ENCODE results near the gene WNT9B.

WNT9B gene

GRCh38 chr17:46869975-46870803, 18.8 kb downstream of the WNT9B start:
- H3K4me3 ChIP-seq (ENCODE audit: low read length in 2 of 2), result no peak overlapping the region
- peaks cover 0 to 5% of the 10 kb centered on the region in 2 donors for H3K27me3 ChIP-seq (ENCODE audit: control insufficient read depth in 1 of 2, insufficient read depth in 2 of 2, low read length in 2 of 2)
- H3K27ac ChIP-seq (ENCODE audit: low read length), result no peak overlapping the region
- H3K36me3 ChIP-seq (ENCODE audit: control insufficient read depth in 2 of 2, insufficient read depth in 2 of 2, low read length in 2 of 2), result no peaks in the 10 kb centered on the region
- H3K9me3 ChIP-seq (ENCODE audit: control insufficient read depth in 2 of 2, low read length in 2 of 2), result no peaks in the 10 kb centered on the region
- no peaks in the 10 kb centered on the region for H3K4me1 ChIP-seq (ENCODE audit: control insufficient read depth, insufficient read depth, low read length)
- H3K9ac ChIP-seq (ENCODE audit: low read length in 2 of 2), result no peak overlapping the region

GRCh38 chr17:46872421-46872820, 21.0 kb downstream of the WNT9B start:
- no peak overlapping the region for H3K4me3 ChIP-seq (ENCODE audit: low read length in 2 of 2)
- H3K4me1 ChIP-seq (ENCODE audit: control insufficient read depth, insufficient read depth, low read length), result no peaks in the 10 kb centered on the region
- no peaks in the 10 kb centered on the region for H3K36me3 ChIP-seq (ENCODE audit: control insufficient read depth in 2 of 2, insufficient read depth in 2 of 2, low read length in 2 of 2)
- no peak overlapping the region for H3K27ac ChIP-seq (ENCODE audit: low read length)
- no peak overlapping the region for H3K9ac ChIP-seq (ENCODE audit: low read length in 2 of 2)
- no peaks in the 10 kb centered on the region for H3K9me3 ChIP-seq (ENCODE audit: control insufficient read depth in 2 of 2, low read length in 2 of 2)
- H3K27me3 ChIP-seq (ENCODE audit: control insufficient read depth in 1 of 2, insufficient read depth in 2 of 2, low read length in 2 of 2), result no peaks in the 10 kb centered on the region

GRCh38 chr17:46873941-46874645, 22.7 kb downstream of the WNT9B start:
- no peak overlapping the region for H3K9ac ChIP-seq (ENCODE audit: low read length in 2 of 2)
- H3K4me1 ChIP-seq (ENCODE audit: control insufficient read depth, insufficient read depth, low read length), result no peaks in the 10 kb centered on the region
- H3K36me3 ChIP-seq (ENCODE audit: control insufficient read depth in 2 of 2, insufficient read depth in 2 of 2, low read length in 2 of 2), result no peaks in the 10 kb centered on the region
- H3K9me3 ChIP-seq (ENCODE audit: control insufficient read depth in 2 of 2, low read length in 2 of 2), result no peaks in the 10 kb centered on the region
- H3K4me3 ChIP-seq (ENCODE audit: low read length in 2 of 2), result no peak overlapping the region
- H3K27ac ChIP-seq (ENCODE audit: low read length), result no peak overlapping the region
- no peaks in the 10 kb centered on the region for H3K27me3 ChIP-seq (ENCODE audit: control insufficient read depth in 1 of 2, insufficient read depth in 2 of 2, low read length in 2 of 2)

- Histone ChIP-seq H3K27me3 (ENCODE audit: control insufficient read depth in 1 of 2, insufficient read depth in 2 of 2, low read length in 2 of 2) (no peaks in the 10 kb centered on the region), H3K4me3 (ENCODE audit: low read length in 2 of 2) (no peak overlapping the region), H3K9me3 (ENCODE audit: control insufficient read depth in 2 of 2, low read length in 2 of 2) (no peaks in the 10 kb centered on the region), H3K36me3 (ENCODE audit: control insufficient read depth in 2 of 2, insufficient read depth in 2 of 2, low read length in 2 of 2) (no peaks in the 10 kb centered on the region), H3K4me1 (ENCODE audit: control insufficient read depth, insufficient read depth, low read length) (no peaks in the 10 kb centered on the region), H3K27ac (ENCODE audit: low read length) (no peak overlapping the region), H3K9ac (ENCODE audit: low read length in 2 of 2) (no peak overlapping the region)
Observed at GRCh38 chr17:46874906-46875305, 23.5 kb downstream of the WNT9B start.

- H3K4me3 ChIP-seq (ENCODE audit: low read length in 2 of 2), result no peak overlapping the region
- no peaks in the 10 kb centered on the region for H3K27me3 ChIP-seq (ENCODE audit: control insufficient read depth in 1 of 2, insufficient read depth in 2 of 2, low read length in 2 of 2)
- H3K9ac ChIP-seq (ENCODE audit: low read length in 2 of 2), result no peak overlapping the region
- H3K27ac ChIP-seq (ENCODE audit: low read length), result no peak overlapping the region
- no peaks in the 10 kb centered on the region for H3K4me1 ChIP-seq (ENCODE audit: control insufficient read depth, insufficient read depth, low read length)
- H3K9me3 ChIP-seq (ENCODE audit: control insufficient read depth in 2 of 2, low read length in 2 of 2), result no peaks in the 10 kb centered on the region
- H3K36me3 ChIP-seq (ENCODE audit: control insufficient read depth in 2 of 2, insufficient read depth in 2 of 2, low read length in 2 of 2), result no peaks in the 10 kb centered on the region
Observed at GRCh38 chr17:46875849-46876352, 24.5 kb downstream of the WNT9B start.

- H3K27me3 ChIP-seq (ENCODE audit: control insufficient read depth in 1 of 2, insufficient read depth in 2 of 2, low read length in 2 of 2), result no peaks in the 10 kb centered on the region
- no peaks in the 10 kb centered on the region for H3K4me1 ChIP-seq (ENCODE audit: control insufficient read depth, insufficient read depth, low read length)
- no peaks in the 10 kb centered on the region for H3K9me3 ChIP-seq (ENCODE audit: control insufficient read depth in 2 of 2, low read length in 2 of 2)
- no peak overlapping the region for H3K4me3 ChIP-seq (ENCODE audit: low read length in 2 of 2)
- no peak overlapping the region for H3K27ac ChIP-seq (ENCODE audit: low read length)
- no peaks in the 10 kb centered on the region for H3K36me3 ChIP-seq (ENCODE audit: control insufficient read depth in 2 of 2, insufficient read depth in 2 of 2, low read length in 2 of 2)
- H3K9ac ChIP-seq (ENCODE audit: low read length in 2 of 2), result no peak overlapping the region
Observed at GRCh38 chr17:46876353-46876887, 25.0 kb downstream of the WNT9B start.

GRCh38 chr17:46876926-46877325, 25.5 kb downstream of the WNT9B start:
- Histone ChIP-seq H3K9me3 (ENCODE audit: control insufficient read depth in 2 of 2, low read length in 2 of 2) (no peaks in the 10 kb centered on the region), H3K27ac (ENCODE audit: low read length) (no peak overlapping the region), H3K4me1 (ENCODE audit: control insufficient read depth, insufficient read depth, low read length) (no peaks in the 10 kb centered on the region)

GRCh38 chr17:46877466-46877865, 26.1 kb downstream of the WNT9B start:
- no peak overlapping the region for H3K9ac ChIP-seq (ENCODE audit: low read length in 2 of 2)
- H3K27ac ChIP-seq (ENCODE audit: low read length), result no peak overlapping the region
- no peaks in the 10 kb centered on the region for H3K27me3 ChIP-seq (ENCODE audit: control insufficient read depth in 1 of 2, insufficient read depth in 2 of 2, low read length in 2 of 2)
- no peak overlapping the region for H3K4me3 ChIP-seq (ENCODE audit: low read length in 2 of 2)
- H3K36me3 ChIP-seq (ENCODE audit: control insufficient read depth in 2 of 2, insufficient read depth in 2 of 2, low read length in 2 of 2), result no peaks in the 10 kb centered on the region
- no peaks in the 10 kb centered on the region for H3K9me3 ChIP-seq (ENCODE audit: control insufficient read depth in 2 of 2, low read length in 2 of 2)
- H3K4me1 ChIP-seq (ENCODE audit: control insufficient read depth, insufficient read depth, low read length), result no peaks in the 10 kb centered on the region

More at GRCh38 chr17:46876926-46877325, 25.5 kb downstream of the WNT9B start:
- Histone ChIP-seq H3K27me3 (ENCODE audit: control insufficient read depth in 1 of 2, insufficient read depth in 2 of 2, low read length in 2 of 2) (no peaks in the 10 kb centered on the region), H3K4me3 (ENCODE audit: low read length in 2 of 2) (no peak overlapping the region), H3K36me3 (ENCODE audit: control insufficient read depth in 2 of 2, insufficient read depth in 2 of 2, low read length in 2 of 2) (no peaks in the 10 kb centered on the region), H3K9ac (ENCODE audit: low read length in 2 of 2) (no peak overlapping the region)

GRCh38 chr17:46878055-46878454, 26.7 kb downstream of the WNT9B start:
- Histone ChIP-seq H3K27ac (ENCODE audit: low read length) (no peak overlapping the region), H3K36me3 (ENCODE audit: control insufficient read depth in 2 of 2, insufficient read depth in 2 of 2, low read length in 2 of 2) (no peaks in the 10 kb centered on the region), H3K9ac (ENCODE audit: low read length in 2 of 2) (no peak overlapping the region), H3K4me3 (ENCODE audit: low read length in 2 of 2) (no peak overlapping the region), H3K4me1 (ENCODE audit: control insufficient read depth, insufficient read depth, low read length) (no peaks in the 10 kb centered on the region), H3K9me3 (ENCODE audit: control insufficient read depth in 2 of 2, low read length in 2 of 2) (no peaks in the 10 kb centered on the region), H3K27me3 (ENCODE audit: control insufficient read depth in 1 of 2, insufficient read depth in 2 of 2, low read length in 2 of 2) (no peaks in the 10 kb centered on the region)

GRCh38 chr17:46879101-46879500, 27.7 kb downstream of the WNT9B start:
- no peaks in the 10 kb centered on the region for H3K4me1 ChIP-seq (ENCODE audit: control insufficient read depth, insufficient read depth, low read length)
- H3K9ac ChIP-seq (ENCODE audit: low read length in 2 of 2), result no peak overlapping the region
- H3K27ac ChIP-seq (ENCODE audit: low read length), result no peak overlapping the region
- H3K36me3 ChIP-seq (ENCODE audit: control insufficient read depth in 2 of 2, insufficient read depth in 2 of 2, low read length in 2 of 2), result no peaks in the 10 kb centered on the region
- H3K27me3 ChIP-seq (ENCODE audit: control insufficient read depth in 1 of 2, insufficient read depth in 2 of 2, low read length in 2 of 2), result peaks cover under 1 to 3% of the 10 kb centered on the region in 2 donors
- no peaks in the 10 kb centered on the region for H3K9me3 ChIP-seq (ENCODE audit: control insufficient read depth in 2 of 2, low read length in 2 of 2)
- no peak overlapping the region for H3K4me3 ChIP-seq (ENCODE audit: low read length in 2 of 2)
